HG03139 (cell line): Measurements from ENCODE around the gene TRIM37.

Experiments used
- ATAC-seq: cut with Tn5 transposase; IDR thresholded peaks from one replicate; pipeline ENCODE4 v1.9.1; 2021; ENCODE audit not compliant: unreplicated experiment

TRIM37 gene

GRCh38 chr17:58947824-58948223, 158.9 kb downstream of the TRIM37 start:
- no peak for ATAC-seq

GRCh38 chr17:58947411-58947810, 159.3 kb downstream of the TRIM37 start:
- ATAC-seq = no peak

- no peak for ATAC-seq
Observed at GRCh38 chr17:58944166-58944565, 162.5 kb downstream of the TRIM37 start.

GRCh38 chr17:58936295-58936694, 170.4 kb downstream of the TRIM37 start:
- ATAC-seq = no peak

GRCh38 chr17:58932956-58933355, 173.7 kb downstream of the TRIM37 start:
- ATAC-seq = no peak
